HG02938 (cell line): ENCODE measurements around the gene MRPL2.

Source experiments
- ATAC-seq: cut with Tn5 transposase; IDR thresholded peaks from one replicate; pipeline ENCODE4 v1.9.1; 2021; ENCODE audit warnings: mild to moderate bottlenecking, moderate library complexity; ENCODE audit not compliant: unreplicated experiment

MRPL2 gene

GRCh38 chr6:43059168-43060033 lies at the start of gene MRPL2, which contains the start of gene KLC4:
TSS of gene MRPL2 (minus strand) at chr6:43059434. CDS start at chr6:43059381, 53 bp downstream.
TSS of gene KLC4 (plus strand) at chr6:43059631. CDS start at chr6:43061336, 1,705 bp downstream.
- peak; percentile 89 for ATAC-seq

DNA sequence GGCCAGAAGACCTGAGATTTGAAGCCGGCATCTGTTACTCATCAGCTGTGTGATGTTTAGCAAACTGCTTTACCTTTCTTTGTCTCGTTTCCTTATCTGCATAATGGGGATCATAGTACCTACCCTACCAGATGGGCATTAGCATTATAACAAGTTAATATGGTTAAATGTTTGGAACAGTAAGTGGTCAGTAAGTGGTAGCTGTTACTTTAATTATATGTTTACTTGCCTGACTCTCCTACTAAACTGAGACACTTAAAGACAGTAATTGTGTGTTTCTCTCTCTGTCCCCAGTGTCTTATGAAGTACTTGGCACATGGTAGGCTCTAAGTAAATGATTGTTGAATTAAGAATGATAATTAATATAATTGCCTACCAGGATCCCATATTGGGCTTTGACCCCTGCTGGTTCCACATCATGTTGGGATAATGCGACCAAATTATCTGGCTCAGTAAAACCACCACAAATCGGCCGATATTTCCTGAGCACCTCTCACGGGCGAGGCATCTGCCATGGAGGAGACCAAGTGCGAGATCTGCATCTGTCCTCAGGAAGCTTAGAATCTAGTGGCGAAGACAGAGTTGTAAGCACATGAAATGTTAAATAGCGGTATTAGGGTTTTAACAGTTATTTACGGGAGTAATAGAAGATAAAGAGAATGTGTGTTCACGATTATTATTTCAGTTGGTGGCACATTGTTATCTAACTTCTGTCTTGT lies 48.3 kb upstream of the MRPL2 start:
- no peak for ATAC-seq

GRCh38 chr6:43105538-43106222 lies 46.4 kb upstream of the MRPL2 start:
- no peak for ATAC-seq

DNA sequence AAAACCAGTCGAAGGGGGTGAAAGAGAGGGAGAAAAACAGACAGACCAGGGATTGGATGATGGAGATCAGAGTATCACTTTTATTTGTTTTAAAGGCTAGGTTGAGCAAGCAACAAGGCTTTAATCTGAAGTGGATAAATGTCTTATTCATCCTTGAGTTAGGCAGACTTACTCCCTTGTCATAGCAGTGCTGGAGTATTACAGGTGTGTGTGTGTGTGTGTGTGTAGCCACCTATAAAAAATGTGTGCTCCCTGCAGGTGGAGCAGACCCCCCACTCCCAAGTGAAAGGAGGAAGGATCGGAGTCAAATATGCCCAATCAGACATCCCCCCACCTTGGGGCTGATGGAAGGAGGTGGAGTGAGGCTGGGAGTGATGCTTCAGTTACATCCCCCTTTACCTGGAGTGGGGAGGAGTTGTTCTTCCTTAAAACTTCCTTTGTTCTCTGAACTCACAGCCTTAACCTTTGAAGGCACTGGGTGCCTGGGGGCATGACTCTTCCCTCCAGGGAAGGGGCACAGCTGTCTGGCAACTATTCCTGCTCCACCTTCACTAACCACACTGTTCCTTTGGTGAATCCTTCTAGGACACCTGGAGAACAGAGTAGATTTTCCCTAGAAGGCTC lies 44.1 kb upstream of the MRPL2 start:
- no peak for ATAC-seq

- ATAC-seq = no peak
These were observed 42.3 kb upstream of the MRPL2 start for GRCh38 chr6:43101497-43101896.

- ATAC-seq = no peak
These were observed 38.3 kb upstream of the MRPL2 start for GRCh38 chr6:43097502-43097901.

DNA sequence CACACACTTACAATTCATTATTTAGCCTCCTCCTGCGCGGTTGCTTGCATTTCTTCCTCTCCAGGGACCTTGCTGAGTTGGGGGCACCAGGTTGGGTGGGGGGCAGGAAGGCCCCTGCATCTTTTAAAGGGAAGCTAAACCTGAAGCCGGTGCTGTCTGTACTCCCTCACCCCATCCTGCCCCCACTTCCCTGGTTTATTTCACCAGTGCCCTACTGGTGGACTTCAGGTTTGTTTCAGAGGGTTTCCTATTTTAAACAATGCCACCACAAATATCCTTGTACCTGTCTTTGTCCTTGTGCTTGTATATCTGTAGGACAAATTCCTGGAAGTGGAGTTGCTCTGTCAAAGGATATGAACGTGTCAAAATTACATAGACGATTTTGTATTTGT lies 37.9 kb upstream of the MRPL2 start:
- ATAC-seq = no peak

DNA sequence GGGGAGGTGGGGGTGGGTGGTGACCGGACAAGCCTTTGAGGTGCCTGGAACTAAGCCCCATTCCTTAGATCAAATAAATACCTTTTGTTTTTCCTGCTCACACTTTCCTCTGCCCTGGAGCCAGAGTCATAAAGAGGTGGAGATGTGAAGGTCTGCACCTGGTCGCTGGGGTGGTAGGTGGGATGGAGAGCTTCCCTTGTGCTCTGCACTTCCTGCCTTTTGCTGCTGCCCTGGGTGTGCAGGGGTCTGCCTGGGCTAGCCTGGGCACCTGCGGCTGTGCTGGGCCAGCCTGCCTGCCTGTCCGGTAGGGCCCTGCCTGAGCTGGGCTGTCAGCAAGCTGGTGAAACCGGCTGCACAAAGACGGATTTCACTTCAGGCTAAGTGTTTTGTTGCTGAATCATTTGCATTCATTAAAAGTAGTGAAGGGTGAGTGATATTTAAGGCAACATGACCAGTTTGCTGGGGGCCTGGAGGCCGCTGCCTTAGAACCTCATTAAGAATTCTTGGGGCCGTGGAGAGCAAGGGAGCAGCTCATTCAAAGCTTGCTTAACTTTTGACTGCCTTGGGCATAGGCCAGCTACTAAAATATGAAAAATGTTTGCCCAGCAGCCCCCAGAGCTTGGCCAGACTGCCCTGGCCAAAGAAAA lies 37.3 kb upstream of the MRPL2 start:
- no peak for ATAC-seq

DNA sequence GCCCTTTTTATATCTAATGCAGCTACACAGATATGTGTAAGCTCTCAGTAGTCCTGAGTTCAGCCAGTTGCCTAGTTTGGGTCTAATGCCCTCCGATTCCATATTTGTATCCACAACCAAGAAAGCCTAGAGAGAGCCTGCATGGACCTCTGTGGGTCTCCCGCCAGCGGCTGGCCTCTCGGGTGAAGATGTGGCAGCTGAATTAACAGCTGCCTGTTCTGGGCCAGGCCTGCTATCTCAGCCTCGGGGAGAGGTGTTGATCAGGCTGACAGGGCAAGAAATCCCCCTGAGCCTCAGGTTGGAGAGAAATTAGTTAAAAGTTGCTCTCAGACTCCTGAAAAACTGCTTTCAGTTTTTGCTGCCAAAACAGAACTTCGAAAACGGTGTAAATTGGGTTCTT lies 36.7 kb upstream of the MRPL2 start:
- ATAC-seq = no peak

- no peak for ATAC-seq
These were observed 34.4 kb upstream of the MRPL2 start for GRCh38 chr6:43093436-43094289.

DNA sequence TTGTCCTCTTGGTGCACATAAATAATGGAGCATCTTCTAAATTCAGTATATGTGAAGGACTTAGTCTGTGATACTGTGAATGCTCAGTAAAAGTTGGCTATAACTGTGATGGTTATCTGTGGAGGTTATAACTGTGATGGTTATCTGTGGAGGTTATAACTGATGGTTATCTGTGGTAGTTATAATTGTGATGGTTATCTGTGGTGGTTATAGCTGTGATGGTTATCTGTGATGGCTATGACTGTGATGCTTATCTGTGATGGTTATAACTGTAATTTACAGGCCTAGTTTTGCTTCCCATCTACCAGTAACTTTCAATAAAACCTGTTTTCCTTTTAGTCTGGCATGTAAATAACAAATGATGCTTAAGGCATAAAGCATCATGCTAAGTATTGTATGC lies 33.4 kb upstream of the MRPL2 start:
- no peak for ATAC-seq

- ATAC-seq = no peak
These were observed 32.3 kb upstream of the MRPL2 start for GRCh38 chr6:43091436-43091991.

DNA sequence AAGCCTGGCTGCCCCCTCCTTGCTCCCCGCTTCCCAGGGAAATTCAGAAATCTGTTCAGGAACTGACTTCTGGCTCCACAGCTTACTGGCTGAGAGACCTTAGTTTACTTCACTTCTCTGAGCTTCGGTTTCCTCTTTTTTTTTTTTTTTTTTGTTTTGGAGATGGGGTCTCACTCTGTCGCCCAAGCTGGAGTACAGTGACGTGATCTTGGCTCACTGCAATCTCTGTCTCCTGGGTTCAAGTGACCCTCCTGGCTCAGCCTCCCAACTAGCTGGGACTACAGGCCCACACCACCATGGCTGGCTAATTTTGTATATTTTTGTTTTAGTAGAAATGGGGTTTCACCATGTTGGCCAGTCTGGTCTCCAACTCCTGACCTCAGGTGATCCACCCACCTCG lies 31.8 kb upstream of the MRPL2 start:
- ATAC-seq = no peak

DNA sequence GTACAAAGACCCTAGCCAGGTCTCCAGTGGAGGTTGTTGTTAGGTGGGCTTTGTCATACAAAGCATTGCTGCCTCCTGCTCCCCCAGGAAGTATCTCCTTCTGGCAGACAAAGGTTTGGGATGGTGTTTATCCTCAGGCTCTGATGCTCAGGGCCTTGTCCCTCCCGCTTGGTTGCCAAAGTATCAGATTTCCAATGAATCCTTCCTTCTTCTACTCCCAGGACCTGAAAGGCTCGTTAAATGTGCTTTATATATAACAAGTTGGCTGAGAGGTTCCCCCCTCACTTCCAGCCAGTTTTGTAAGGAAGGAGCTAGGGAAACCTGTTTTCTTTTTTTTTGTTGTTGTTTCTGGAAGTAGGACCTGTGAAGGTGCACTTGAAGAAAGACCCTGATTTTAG lies 31.3 kb upstream of the MRPL2 start:
- no peak for ATAC-seq

DNA sequence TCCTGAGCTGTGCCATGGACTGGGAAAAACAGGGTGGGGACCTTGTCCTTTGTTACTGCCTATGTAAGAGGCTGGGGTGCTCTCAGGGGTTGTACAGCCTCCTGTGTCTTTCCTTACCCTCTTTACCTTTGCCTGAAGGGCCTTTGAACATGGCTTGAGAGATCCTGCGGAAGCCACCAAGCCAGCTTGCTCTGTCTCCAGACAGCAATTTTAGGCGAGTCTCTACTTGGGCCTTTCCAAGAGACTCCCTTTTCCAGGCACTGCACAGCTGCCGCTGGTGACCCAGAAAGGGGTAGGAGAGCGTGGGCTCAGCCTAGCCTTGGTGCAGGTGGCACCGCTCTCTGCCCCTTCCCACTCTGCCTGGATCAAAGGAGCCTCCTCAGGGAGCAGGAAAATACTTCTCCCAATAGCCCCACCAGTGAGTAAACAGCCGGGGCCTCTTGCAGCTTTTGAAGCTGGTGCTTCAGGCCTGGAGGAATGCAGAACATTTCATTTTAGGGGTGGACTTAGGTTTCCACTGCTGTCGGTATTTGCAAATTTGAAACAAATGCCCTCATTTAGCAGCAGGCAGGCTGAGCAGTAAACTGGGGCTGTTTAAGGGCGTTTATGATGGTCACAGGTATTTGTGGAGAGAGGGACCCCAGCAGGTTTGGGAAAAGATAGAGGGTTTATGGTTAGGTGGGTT lies 30.8 kb upstream of the MRPL2 start:
- ATAC-seq = no peak

GRCh38 chr6:43089467-43089866 lies 30.2 kb upstream of the MRPL2 start:
- ATAC-seq = no peak

DNA sequence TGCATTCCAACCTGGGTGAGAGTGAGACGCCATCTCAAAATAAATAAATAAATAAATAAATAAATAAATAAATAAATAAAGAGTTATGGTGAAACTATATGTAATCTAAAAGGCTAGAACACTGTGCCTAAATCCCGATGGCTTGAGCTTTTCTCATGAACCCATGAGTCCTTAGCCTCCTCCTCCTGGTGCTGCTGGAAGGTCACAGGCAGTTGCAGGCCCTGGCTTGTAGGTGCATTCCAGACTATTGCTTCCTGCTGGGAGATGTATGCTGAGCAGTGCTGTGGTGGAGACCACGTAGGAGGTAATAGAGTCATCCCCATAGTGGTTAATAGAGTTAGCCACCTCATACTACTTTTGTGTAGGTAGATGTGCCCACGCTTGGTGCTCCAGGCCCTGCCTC lies 29.4 kb upstream of the MRPL2 start:
- no peak for ATAC-seq

- no peak for ATAC-seq
These were observed 26.9 kb upstream of the MRPL2 start for GRCh38 chr6:43086022-43086658.
